Esophagus muscularis mucosa (tissue), 4 donors: ENCODE measurements around the gene ZIC4.

Source experiments
- EP300 ChIP-seq: sonication (generic); formaldehyde crosslinking; IDR thresholded peaks from one replicate; pipeline ENCODE4 v1.6.1; 2017; ENCODE audit warnings: antibody characterized with exemption
- POLR2A ChIP-seq: fragments of 450-650 bp; IDR thresholded peaks from one replicate; pipeline ENCODE4 v1.6.1; 2017; ENCODE audit warnings: antibody characterized with exemption, moderate library complexity, mild to moderate bottlenecking, low read depth
- POLR2AphosphoS5 ChIP-seq, 2 donors: sonication (generic); formaldehyde crosslinking; IDR thresholded peaks; one replicate each; pipeline ENCODE4 v1.6.1; 2017; ENCODE audit warnings: antibody characterized with exemption in 2 of 2
- TF ChIP-seq, protein P1 (sequence below), 3 experiments: fragments of 200-600 bp in 2 of 3; fragments of 450-650 bp in 1 of 3; sonication (generic) in 2 of 3; IDR thresholded peaks; one replicate each; pipeline ENCODE4 v1.5.1; 2017 to 2019; ENCODE audit warnings: antibody characterized with exemption in 3 of 3, mild to moderate bottlenecking in 2 of 3, moderate library complexity in 1 of 3

DNA sequence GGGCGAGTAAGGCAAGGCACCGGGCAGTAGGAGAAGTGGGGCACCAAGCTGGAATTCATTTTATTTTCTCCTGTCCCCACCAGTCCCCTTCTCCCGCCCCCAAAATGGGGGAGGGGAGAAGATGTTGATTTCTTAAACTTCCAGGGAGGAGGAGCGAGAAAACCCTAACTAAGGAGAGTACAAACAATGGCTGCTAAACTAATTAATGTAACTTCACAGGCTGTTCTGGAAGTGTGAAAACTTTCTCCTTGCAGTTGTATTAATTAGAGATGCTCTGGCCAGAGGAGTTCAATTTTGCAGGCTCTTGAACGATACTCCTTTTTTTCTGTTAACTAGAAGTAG lies 11.5 kb downstream of the ZIC4 start:
- TF ChIP-seq POLR2A, result no peak
- TF ChIP-seq, protein P1, sequence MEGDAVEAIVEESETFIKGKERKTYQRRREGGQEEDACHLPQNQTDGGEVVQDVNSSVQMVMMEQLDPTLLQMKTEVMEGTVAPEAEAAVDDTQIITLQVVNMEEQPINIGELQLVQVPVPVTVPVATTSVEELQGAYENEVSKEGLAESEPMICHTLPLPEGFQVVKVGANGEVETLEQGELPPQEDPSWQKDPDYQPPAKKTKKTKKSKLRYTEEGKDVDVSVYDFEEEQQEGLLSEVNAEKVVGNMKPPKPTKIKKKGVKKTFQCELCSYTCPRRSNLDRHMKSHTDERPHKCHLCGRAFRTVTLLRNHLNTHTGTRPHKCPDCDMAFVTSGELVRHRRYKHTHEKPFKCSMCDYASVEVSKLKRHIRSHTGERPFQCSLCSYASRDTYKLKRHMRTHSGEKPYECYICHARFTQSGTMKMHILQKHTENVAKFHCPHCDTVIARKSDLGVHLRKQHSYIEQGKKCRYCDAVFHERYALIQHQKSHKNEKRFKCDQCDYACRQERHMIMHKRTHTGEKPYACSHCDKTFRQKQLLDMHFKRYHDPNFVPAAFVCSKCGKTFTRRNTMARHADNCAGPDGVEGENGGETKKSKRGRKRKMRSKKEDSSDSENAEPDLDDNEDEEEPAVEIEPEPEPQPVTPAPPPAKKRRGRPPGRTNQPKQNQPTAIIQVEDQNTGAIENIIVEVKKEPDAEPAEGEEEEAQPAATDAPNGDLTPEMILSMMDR (IDR thresholded peaks at IDR 0.05), result no peak
- TF ChIP-seq POLR2AphosphoS5 (IDR thresholded peaks at IDR 0.05), result no peak
- no peak for TF ChIP-seq EP300
